Ascending aorta (tissue), 2 donors: Measurements from ENCODE around the gene TXNDC16. TPM values are rescaled to one million over a fixed set of nuclear protein-coding genes. Genes with fewer than 3 reads are reported as not detected.

ENCODE experiments used
- DNase-seq, 2 donors: peaks; one replicate each; pipeline ENCODE4 v3.0.0-alpha.2; 2019; ENCODE audit warnings: low spot score in 2 of 2
- H3K27ac ChIP-seq, 2 donors: fragments of 200-600 bp; sonication (generic); one replicate each; pipeline ENCODE4 v1.5.1; 2016 to 2017; ENCODE audit warnings: mild to moderate bottlenecking in 1 of 2
- H3K27me3 ChIP-seq: fragments of 200-600 bp; sonication (generic); one replicate; pipeline ENCODE4 v1.5.1; 2017
- H3K36me3 ChIP-seq, 2 donors: fragments of 200-600 bp; sonication (generic); one replicate each; pipeline ENCODE4 v1.5.1; 2016
- H3K4me1 ChIP-seq, 2 donors: fragments of 200-600 bp; sonication (generic); one replicate each; pipeline ENCODE4 v1.5.1; 2016 to 2017; ENCODE audit warnings: mild to moderate bottlenecking in 1 of 2
- H3K4me3 ChIP-seq, 2 donors: fragments of 200-600 bp; sonication (generic); one replicate each; pipeline ENCODE4 v1.5.1; 2016 to 2017; ENCODE audit warnings: mild to moderate bottlenecking in 1 of 2
- H3K9me3 ChIP-seq, 2 donors: fragments of 200-600 bp; sonication (generic); one replicate each; pipeline ENCODE4 v1.5.1; 2016
- CTCF ChIP-seq, 3 experiments: fragments of 200-600 bp in 2 of 3; fragments of 450-650 bp in 1 of 3; sonication (generic) in 2 of 3; IDR thresholded peaks; one replicate each; pipeline ENCODE4 v1.5.1; 2016 to 2019; ENCODE audit warnings: antibody characterized with exemption in 3 of 3, mild to moderate bottlenecking in 1 of 3, moderate library complexity in 1 of 3
- intact Hi-C: fragments of 100-400 bp; cut with DNase I; formaldehyde crosslinking; loops from one replicate; pipeline ENCODE4 v1.15.1; 2023
- total RNA-seq: library from RNA; depleted of rRNA; stranded (reverse); fragments of >200 nt; gene quantifications from one replicate; pipeline ENCODE4 v1.1.0, GENCODE V29; 2016

TXNDC16 gene
- total RNA-seq, 1 donor from 2014 or later: 1.8 TPM

GRCh38 chr14:52522033-52522432 is 30.3 kb downstream of the TXNDC16 start:
- no peaks in the 10 kb centered on the region for H3K27me3 ChIP-seq
- no peak overlapping the region for H3K27ac ChIP-seq
- intact Hi-C loops: no loop called here
- peaks cover 0 to 7% of the 10 kb centered on the region in 2 donors for H3K36me3 ChIP-seq
- H3K4me1 ChIP-seq: no peaks in the 10 kb centered on the region
- no peak for DNase-seq
- no peak for TF ChIP-seq CTCF (IDR thresholded peaks at IDR 0.05)
- H3K9me3 ChIP-seq: no peaks in the 10 kb centered on the region
- no peak overlapping the region for H3K4me3 ChIP-seq

- Histone ChIP-seq H3K27ac (no peak overlapping the region), H3K4me3 (no peak overlapping the region), H3K4me1 (no peaks in the 10 kb centered on the region), H3K27me3 (no peaks in the 10 kb centered on the region), H3K36me3 (peaks cover 0 to 6% of the 10 kb centered on the region in 2 donors), H3K9me3 (no peaks in the 10 kb centered on the region)
- no peak for TF ChIP-seq CTCF (IDR thresholded peaks at IDR 0.05)
- intact Hi-C loops: no loop called here
- no peak for DNase-seq
Measured at GRCh38 chr14:52514046-52514811, 38.1 kb downstream of the TXNDC16 start.

GRCh38 chr14:52513249-52513648 is 39.1 kb downstream of the TXNDC16 start:
- Histone ChIP-seq H3K27ac (no peak overlapping the region), H3K9me3 (no peaks in the 10 kb centered on the region), H3K4me1 (no peaks in the 10 kb centered on the region), H3K27me3 (no peaks in the 10 kb centered on the region), H3K4me3 (no peak overlapping the region), H3K36me3 (peaks cover 2 to 6% of the 10 kb centered on the region in 2 donors)
- intact Hi-C loops: no loop called here
- no peak for TF ChIP-seq CTCF (IDR thresholded peaks at IDR 0.05)
- no peak for DNase-seq

DNA sequence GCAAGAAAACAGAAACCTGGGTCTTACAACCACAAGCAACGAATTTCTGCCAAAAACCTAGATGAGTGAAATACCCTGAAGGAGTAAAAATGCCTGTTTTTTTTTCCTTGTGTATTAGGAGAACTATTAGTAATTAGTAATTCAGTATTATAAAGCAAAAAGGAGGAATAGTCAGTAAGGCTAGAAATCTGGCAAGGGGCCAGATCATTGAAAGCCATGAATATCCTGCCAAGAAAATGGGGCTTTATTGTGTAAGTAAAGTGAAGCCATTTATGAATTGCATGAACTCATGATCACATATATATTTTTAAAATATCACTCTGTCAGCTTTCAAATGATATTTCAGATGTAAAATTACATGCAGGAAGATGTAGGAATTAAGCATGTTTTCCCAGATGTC is 57.9 kb downstream of the TXNDC16 start:
- intact Hi-C loops: no loop called here
- DNase-seq: no peak

GRCh38 chr14:52485350-52485960 is 66.8 kb downstream of the TXNDC16 start:
- DNase-seq: no peak
- Histone ChIP-seq H3K4me3 (no peak overlapping the region), H3K9me3 (no peaks in the 10 kb centered on the region), H3K36me3 (peaks cover 0 to 17% of the 10 kb centered on the region in 2 donors), H3K27ac (no peak overlapping the region), H3K4me1 (no peaks in the 10 kb centered on the region), H3K27me3 (no peaks in the 10 kb centered on the region)
- TF ChIP-seq CTCF (IDR thresholded peaks at IDR 0.05): no peak
- intact Hi-C loops: no loop called here

More for the DNA sequence above, 57.9 kb downstream of the TXNDC16 start:
- Histone ChIP-seq H3K4me3 (no peak overlapping the region), H3K27me3 (no peaks in the 10 kb centered on the region), H3K36me3 (peaks cover 0 to 20% of the 10 kb centered on the region in 2 donors), H3K27ac (no peak overlapping the region), H3K9me3 (peaks cover 8 to 12% of the 10 kb centered on the region in 2 donors), H3K4me1 (no peaks in the 10 kb centered on the region)
- no peak for TF ChIP-seq CTCF (IDR thresholded peaks at IDR 0.05)
